Measurements from ENCODE around the gene KIAA0319L.
"Not testable (repeated sequence)": the region's sequence is repeated elsewhere in the genome, so short reads cannot be mapped to it uniquely, and the experiment has no call there.

The KIAA0319L gene

GRCh38 chr1:35486858-35487408, 70.3 kb downstream of the KIAA0319L start:
- DNase-seq (ENCODE audit: low read depth), result no peak

GRCh38 chr1:35481229-35481628, 76.0 kb downstream of the KIAA0319L start:
- DNase-seq (ENCODE audit: low read depth), result no peak

GRCh38 chr1:35477870-35478269, 79.3 kb downstream of the KIAA0319L start:
- DNase-seq (ENCODE audit: low read depth), result no peak

GRCh38 chr1:35475856-35476674, 81.1 kb downstream of the KIAA0319L start:
- peak; percentile 13 for DNase-seq (ENCODE audit: low read depth)

- no peak for DNase-seq (ENCODE audit: low read depth)
Measured at GRCh38 chr1:35475356-35475755, 81.8 kb downstream of the KIAA0319L start.

GRCh38 chr1:35473216-35473615, 84.0 kb downstream of the KIAA0319L start:
- not testable (repeated sequence) for DNase-seq (ENCODE audit: low read depth)

- DNase-seq (ENCODE audit: low read depth), result no peak
Measured at GRCh38 chr1:35470977-35471613, 86.1 kb downstream of the KIAA0319L start.

- DNase-seq (ENCODE audit: low read depth), result no peak
Measured at GRCh38 chr1:35466120-35466519, 91.1 kb downstream of the KIAA0319L start.

GRCh38 chr1:35463749-35464148, 93.5 kb downstream of the KIAA0319L start:
- not testable (repeated sequence) for DNase-seq (ENCODE audit: low read depth)

- DNase-seq (ENCODE audit: low read depth), result no peak
Measured at GRCh38 chr1:35463232-35463631, 94.0 kb downstream of the KIAA0319L start.

GRCh38 chr1:35461966-35462651, 95.1 kb downstream of the KIAA0319L start:
- DNase-seq (ENCODE audit: low read depth), result no peak

- no peak for DNase-seq (ENCODE audit: low read depth)
Measured at GRCh38 chr1:35460796-35461195, 96.4 kb downstream of the KIAA0319L start.

GRCh38 chr1:35454616-35455015, 102.6 kb downstream of the KIAA0319L start:
- DNase-seq (ENCODE audit: low read depth), result peak; percentile 81

GRCh38 chr1:35454176-35454575, 103.0 kb downstream of the KIAA0319L start:
- DNase-seq (ENCODE audit: low read depth), result no peak

- DNase-seq (ENCODE audit: low read depth), result no peak
Measured at GRCh38 chr1:35453031-35453430, 104.2 kb downstream of the KIAA0319L start.

GRCh38 chr1:35452106-35452774, 105.0 kb downstream of the KIAA0319L start:
- DNase-seq (ENCODE audit: low read depth), result peak; percentile 34

- peak; percentile 61 for DNase-seq (ENCODE audit: low read depth)
Measured at GRCh38 chr1:35451125-35451528, 106.1 kb downstream of the KIAA0319L start.

- DNase-seq (ENCODE audit: low read depth), result peak; percentile 96
Measured at GRCh38 chr1:35449334-35450008, 107.7 kb downstream of the KIAA0319L start.

- peak; percentile 93 for DNase-seq (ENCODE audit: low read depth)
Measured at GRCh38 chr1:35448344-35448801, 108.8 kb downstream of the KIAA0319L start.

- DNase-seq (ENCODE audit: low read depth), result no peak
Measured at GRCh38 chr1:35447278-35447677, 109.9 kb downstream of the KIAA0319L start.

- no peak for DNase-seq (ENCODE audit: low read depth)
Measured at GRCh38 chr1:35444519-35444774, 112.8 kb downstream of the KIAA0319L start.
